IMR-90 (cell line): ENCODE data around the gene LDLRAD3. TPM values are rescaled to one million over a fixed set of nuclear protein-coding genes. Genes with fewer than 3 reads are reported as not detected.

Experiments
- ATAC-seq: fragments of 200-7000 bp; cut with Tn5 transposase; 2 replicates; pipeline ENCODE4 v1.9.1; 2020; ENCODE audit warnings: low read depth, mild to moderate bottlenecking, moderate library complexity
- BruUV-seq: library from RNA; stranded (reverse); fragments of 400-500 nt; replicated peaks from 2 replicates; lab custom pipeline; 2021; lab: Mats Ljungman, UMichigan
- CTCF ChIA-PET: fragments of 300-600 bp; formaldehyde crosslinking; extraction: SDS; loops from one replicate; lab custom pipeline; 2021; ENCODE audit warnings: antibody characterized with exemption; lab: Yijun Ruan, JAX
- POLR2A ChIA-PET: fragments of 300-600 bp; sonication (Branson Sonifier 250); formaldehyde crosslinking; loops from one replicate; lab custom pipeline; 2022; ENCODE audit warnings: antibody characterized with exemption; ENCODE audit not compliant: unreplicated experiment; lab: Charles Lee
- DNase-seq: peaks from one replicate; pipeline ENCODE4 v3.0.0; 2013
- H2AFZ ChIP-seq: replicated peaks from 2 replicates; pipeline ENCODE3; 2013; ENCODE audit warnings: low read length, mild to moderate bottlenecking; ENCODE audit not compliant: poor library complexity
- H2AK5ac ChIP-seq: 2 replicates; pipeline ENCODE4 v1.6.1; 2013; ENCODE audit warnings: low read depth, low read length, inconsistent platforms
- H2AK9ac ChIP-seq: replicated peaks from 2 replicates; pipeline ENCODE3; 2013; ENCODE audit warnings: mild to moderate bottlenecking, low read depth, low read length, moderate library complexity; ENCODE audit not compliant: poor library complexity
- H2BK120ac ChIP-seq: 2 replicates; pipeline ENCODE4 v1.6.1; 2013; ENCODE audit warnings: low read depth, low read length, inconsistent platforms
- H2BK15ac ChIP-seq: 3 replicates; pipeline ENCODE4 v1.6.1; 2013; ENCODE audit warnings: low read depth, low read length, inconsistent platforms
- H2BK20ac ChIP-seq: 2 replicates; pipeline ENCODE4 v1.6.1; 2013; ENCODE audit warnings: low read depth, mild to moderate bottlenecking, inconsistent platforms, low read length, moderate library complexity
- H2BK5ac ChIP-seq: 2 replicates; pipeline ENCODE4 v1.6.1; 2013; ENCODE audit warnings: mild to moderate bottlenecking, low read depth, low read length, inconsistent platforms; ENCODE audit not compliant: poor library complexity, severe bottlenecking
- H3K14ac ChIP-seq: replicated peaks from 2 replicates; pipeline ENCODE4 v1.6.1; 2013; ENCODE audit warnings: low read depth, low read length, inconsistent platforms
- H3K18ac ChIP-seq: 2 replicates; pipeline ENCODE4 v1.6.1; 2013; ENCODE audit warnings: low read depth, low read length, control low read depth
- H3K23ac ChIP-seq: 2 replicates; pipeline ENCODE4 v1.6.1; 2013; ENCODE audit warnings: low read depth, low read length, inconsistent platforms
- H3K27ac ChIP-seq: 2 replicates; pipeline ENCODE4 v1.5.1; 2013; ENCODE audit warnings: mild to moderate bottlenecking, control low read depth, low read length; ENCODE audit not compliant: insufficient read depth
- H3K27me3 ChIP-seq: 2 replicates; pipeline ENCODE4 v1.6.1; 2013; ENCODE audit warnings: low read length; ENCODE audit not compliant: control insufficient read depth, insufficient read depth
- H3K36me3 ChIP-seq: 2 replicates; pipeline ENCODE4 v1.6.1; 2013; ENCODE audit warnings: low read length, mixed read lengths; ENCODE audit not compliant: control insufficient read depth, insufficient read depth
- H3K4ac ChIP-seq: 2 replicates; pipeline ENCODE4 v1.6.1; 2013; ENCODE audit warnings: low read depth, low read length, inconsistent platforms
- H3K4me1 ChIP-seq: 2 replicates; pipeline ENCODE4 v1.6.1; 2013; ENCODE audit warnings: low read length, mixed read lengths; ENCODE audit not compliant: control insufficient read depth, insufficient read depth
- H3K4me2 ChIP-seq: 2 replicates; pipeline ENCODE4 v1.6.1; 2013; ENCODE audit warnings: low read depth, mild to moderate bottlenecking, control low read depth, low read length, moderate library complexity
- H3K4me3 ChIP-seq: 2 replicates; pipeline ENCODE4 v1.5.1; 2013; ENCODE audit warnings: low read depth, mild to moderate bottlenecking, control low read depth, low read length, moderate library complexity; ENCODE audit not compliant: insufficient read depth
- H3K56ac ChIP-seq: 2 replicates; pipeline ENCODE4 v1.6.1; 2013; ENCODE audit warnings: low read length, inconsistent platforms; ENCODE audit not compliant: insufficient read depth; ENCODE audit errors: extremely low read depth
- H3K79me1 ChIP-seq, 2 experiments: 2 replicates each; pipeline ENCODE4 v1.6.1; 2013; ENCODE audit warnings: low read length in 2 of 2, inconsistent platforms in 1 of 2, low read depth in 1 of 2
- H3K9ac ChIP-seq: 2 replicates; pipeline ENCODE4 v1.6.1; 2013; ENCODE audit warnings: low read depth, low read length, control low read depth
- H3K9me1 ChIP-seq: 2 replicates; pipeline ENCODE4 v1.6.1; 2013; ENCODE audit warnings: low read length, inconsistent platforms; ENCODE audit not compliant: insufficient read depth
- H3K9me3 ChIP-seq: 2 replicates; pipeline ENCODE4 v1.6.1; 2013; ENCODE audit warnings: low read length; ENCODE audit not compliant: control insufficient read depth, insufficient read depth
- H4K20me1 ChIP-seq: 2 replicates; pipeline ENCODE4 v1.6.1; 2013; ENCODE audit warnings: low read length, inconsistent platforms; ENCODE audit not compliant: insufficient read depth
- H4K5ac ChIP-seq: 2 replicates; pipeline ENCODE4 v1.6.1; 2013; ENCODE audit warnings: mild to moderate bottlenecking, low read depth, low read length, control low read depth
- H4K8ac ChIP-seq, 2 experiments: 2 replicates each; pipeline ENCODE4 v1.6.1; 2013; ENCODE audit warnings: low read depth in 2 of 2, low read length in 2 of 2, control low read depth in 1 of 2, inconsistent platforms in 1 of 2
- H4K91ac ChIP-seq: 2 replicates; pipeline ENCODE4 v1.6.1; 2013; ENCODE audit warnings: low read depth, low read length, inconsistent platforms; ENCODE audit not compliant: insufficient read depth
- BHLHE40 ChIP-seq: fragments of 150-350 bp; IDR thresholded peaks from 2 replicates; pipeline ENCODE4 v1.6.1; 2016; ENCODE audit warnings: mild to moderate bottlenecking, low read depth, low read length
- CEBPB ChIP-seq: IDR thresholded peaks from 2 replicates; pipeline ENCODE4 v1.6.1; 2012; ENCODE audit warnings: low read depth, low read length, improper control_type of control experiment
- CHD1 ChIP-seq: IDR thresholded peaks from 2 replicates; pipeline ENCODE4 v1.6.1; 2012; ENCODE audit warnings: low read depth, low read length, improper control_type of control experiment
- CTCF ChIP-seq: conservative IDR thresholded peaks from 2 replicates; pipeline ENCODE4 v1.5.1; 2012; ENCODE audit warnings: mild to moderate bottlenecking, low read depth, low read length, improper control_type of control experiment
- ELK1 ChIP-seq: fragments of 150-350 bp; IDR thresholded peaks from 2 replicates; pipeline ENCODE4 v1.6.1; 2016; ENCODE audit warnings: low read depth, mild to moderate bottlenecking, low read length, moderate library complexity, borderline replicate concordance
- FOS ChIP-seq: fragments of 150-350 bp; IDR thresholded peaks from 2 replicates; pipeline ENCODE4 v1.6.1; 2016; ENCODE audit warnings: low read depth, low read length
- MXI1 ChIP-seq: IDR thresholded peaks from 2 replicates; pipeline ENCODE4 v1.6.1; 2012; ENCODE audit warnings: low read depth, mild to moderate bottlenecking, low read length, moderate library complexity, borderline replicate concordance
- POLR2A ChIP-seq: IDR thresholded peaks from 2 replicates; pipeline ENCODE4 v1.6.1; 2012; ENCODE audit warnings: mild to moderate bottlenecking, low read depth, low read length
- RAD21 ChIP-seq: IDR thresholded peaks from 2 replicates; pipeline ENCODE4 v1.6.1; 2012; ENCODE audit warnings: low read length, improper control_type of control experiment
- RFX5 ChIP-seq: IDR thresholded peaks from 2 replicates; pipeline ENCODE4 v1.8.0; 2012; ENCODE audit warnings: low read depth, mild to moderate bottlenecking, low read length, moderate library complexity
- USF2 ChIP-seq: fragments of 150-350 bp; IDR thresholded peaks from 2 replicates; pipeline ENCODE4 v1.6.1; 2017; ENCODE audit warnings: mild to moderate bottlenecking, antibody characterized with exemption, low read length, low read depth
- WGBS, 2 experiments: methylation state at CpG; one replicate each; pipeline versions ENCODE4 v1.1.5 to v1.1.7; 2013; ENCODE audit warnings: missing lambda C conversion rate in 2 of 2; ENCODE audit not compliant: insufficient read length in 1 of 2; ENCODE audit errors: extremely low coverage in 2 of 2; 5-methylcytosine and 5-hydroxymethylcytosine counted together
- dilution Hi-C: fragments of 300-500 bp; cut with HindIII; formaldehyde crosslinking; loops from one replicate; pipeline ENCODE4 v1.14.3; 2018; ENCODE audit warnings: low sequenced_read_pairs; ENCODE audit not compliant: unreplicated experiment
- in situ Hi-C: fragments of 300-500 bp; cut with MboI; formaldehyde crosslinking; loops from 3 replicates; pipeline ENCODE4 v1.14.3; 2019; ENCODE audit warnings: low sequenced_read_pairs, inconsistent platforms, mixed read lengths
- intact Hi-C: fragments of 100-400 bp; cut with micrococcal nuclease; formaldehyde crosslinking; loops from 2 replicates; pipeline ENCODE4 v1.10.0; 2022
- polyA plus RNA-seq, 3 experiments: library from polyadenylated mRNA; depleted of rRNA; stranded (reverse); fragments of >200 nt; gene quantifications; 2 replicates each; pipeline ENCODE4 v1.2.3, GENCODE V29; 2012; ENCODE audit warnings: low replicate concordance in 1 of 3
- total RNA-seq: library from RNA; depleted of rRNA; stranded (reverse); fragments of >200 nt; gene quantifications from 2 replicates; pipeline ENCODE4 v1.2.3, GENCODE V29; 2012

The LDLRAD3 gene
- total and polyA plus RNA-seq, 2 of the 4 experiments (the other 2 are of a cell fraction), result 2.7 to 6.4 TPM

GRCh38 chr11:36191941-36192340 is 248.1 kb downstream of the LDLRAD3 start:
- no peaks in the 10 kb centered on the region for H3K27me3 ChIP-seq
- H2BK120ac ChIP-seq, result no peak overlapping the region
- no peak overlapping the region for H3K9ac ChIP-seq
- no peak overlapping the region for H2AK5ac ChIP-seq
- H3K4me1 ChIP-seq, result peaks cover 6% of the 10 kb centered on the region
- ChIA-PET CTCF (no interaction called here), POLR2A (no interaction called here)
- WGBS, 2 experiments, result no CpG with 5 or more reads among the region's 5 CpGs
- no peak overlapping the region for H3K18ac ChIP-seq
- intact Hi-C loops, result no loop called here
- no peaks in the 10 kb centered on the region for H4K20me1 ChIP-seq
- in situ Hi-C loops, result no loop called here
- no peak overlapping the region for H2AFZ ChIP-seq
- ATAC-seq (no peak), DNase-seq (no peak)
- H3K79me1 ChIP-seq, result no peaks in the 10 kb centered on the region
- H3K4me3 ChIP-seq, result no peak overlapping the region
- no peaks in the 10 kb centered on the region for H3K36me3 ChIP-seq
- dilution Hi-C loops, result no loop called here
- no peak overlapping the region for H3K56ac ChIP-seq
- H2BK20ac ChIP-seq, result no peak overlapping the region
- no peak overlapping the region for H2AK9ac ChIP-seq
- no peak overlapping the region for H3K14ac ChIP-seq
- H3K9me3 ChIP-seq, result no peaks in the 10 kb centered on the region
- H3K4me2 ChIP-seq, result no peak overlapping the region
- no peaks in the 10 kb centered on the region for H3K9me1 ChIP-seq
- TF ChIP-seq RFX5, result no peak
- no peak for TF ChIP-seq POLR2A
- TF ChIP-seq ELK1, result no peak
- TF ChIP-seq FOS, result no peak
- TF ChIP-seq MXI1, result no peak
- TF ChIP-seq CEBPB, result no peak
- no peak for TF ChIP-seq BHLHE40
- no peak for TF ChIP-seq RAD21
- no peak for TF ChIP-seq CTCF
- no peak for TF ChIP-seq CHD1
- TF ChIP-seq USF2, result no peak
- no peak overlapping the region for H2BK5ac ChIP-seq
- H3K23ac ChIP-seq, result no peak overlapping the region
- H3K4ac ChIP-seq, result no peak overlapping the region
- H3K27ac ChIP-seq, result no peak overlapping the region
- no TSS peak for BruUV-seq
- no peak overlapping the region for H4K91ac ChIP-seq
- no peak overlapping the region for H4K5ac ChIP-seq
- no peak overlapping the region for H2BK15ac ChIP-seq
- no peak overlapping the region for H4K8ac ChIP-seq
